Measurements from ENCODE around the gene ACY1. TPM values are rescaled to one million over a fixed set of nuclear protein-coding genes. Genes with fewer than 3 reads are reported as not detected.
A peak's percentile ranks its signal among the peaks of the same experiment; 100 is the strongest.

ACY1 gene
- total and polyA plus RNA-seq, 7 experiments from 2014 or later, result 7.8 to 28.3 (median 12.4) TPM

- Histone ChIP-seq H3K27ac (ENCODE audit: low read depth, low read length) (no peak overlapping the region), H3K9me3 (ENCODE audit: control insufficient read depth in 2 of 3, low read length in 3 of 3) (no peaks in the 10 kb centered on the region), H3K4me3 (ENCODE audit: low read length) (no peak overlapping the region), H3K4me1 (ENCODE audit: control insufficient read depth in 2 of 2, insufficient read depth in 2 of 2, low read length in 2 of 2) (peaks cover 6 to 22% of the 10 kb centered on the region in 2 donors), H3K27me3 (ENCODE audit: control insufficient read depth in 2 of 2, insufficient read depth in 2 of 2, low read length in 2 of 2) (no peaks in the 10 kb centered on the region), H3K36me3 (ENCODE audit: control insufficient read depth in 2 of 3, insufficient read depth in 3 of 3, low read length in 3 of 3) (no peaks in the 10 kb centered on the region)
- no peaks in the 10 kb centered on the region for H3K36me3 Mint-ChIP-seq
- peak overlapping the region in 2 of 9 donors; percentile 14 to 66 for H3K27ac Mint-ChIP-seq
- peaks cover 0 to 12% (median 0%) of the 10 kb centered on the region in 5 donors for H3K27me3 Mint-ChIP-seq
- ChIA-PET POLR2A (interaction anchor here (0.6 to 2.3 kb wide), 4 partner anchors 9 to 139 kb away, joined by 3 to 9 read pairs (median 5); partner anchors contain the start of gene RPL29), CTCF (interaction anchor here (0.6 to 7.0 kb wide), 8 partner anchors 21 to 1923 kb away, joined by 3 to 70 read pairs (median 4); partner anchors contain the start of genes ABHD14B, ACY1 and DUSP7)
- H3K9me3 Mint-ChIP-seq, result no peaks in the 10 kb centered on the region
- peaks cover 6 to 20% (median 14%) of the 10 kb centered on the region in 7 donors for H3K4me1 Mint-ChIP-seq
- no peak for ATAC-seq
- intact Hi-C loops (cut with micrococcal nuclease), result loop anchor here (5.0 to 10.0 kb wide), 3 partner anchors 193 to 331 kb away; partner anchors contain the start of gene ALAS1 (in 1 of the 2)
- no peak for DNase-seq
- no peak overlapping the region for H3K4me3 Mint-ChIP-seq
Observed at GRCh38 chr3:52004163-52004787, 20.9 kb downstream of the ACY1 start.

GRCh38 chr3:52004906-52005395 lies 21.6 kb downstream of the ACY1 start:
- ChIA-PET CTCF (interaction anchor here (0.6 to 7.0 kb wide), 6 partner anchors 22 to 1923 kb away, joined by 3 to 70 read pairs (median 4); partner anchors contain the start of genes ACY1 and DUSP7), POLR2A (interaction anchor here (0.7 to 2.3 kb wide), 3 partner anchors 10 to 84 kb away, joined by 3 to 9 read pairs (median 7); partner anchors contain the start of gene RPL29)
- H3K4me3 Mint-ChIP-seq, result no peak overlapping the region
- Histone ChIP-seq H3K9me3 (ENCODE audit: control insufficient read depth in 2 of 3, low read length in 3 of 3) (no peaks in the 10 kb centered on the region), H3K4me3 (ENCODE audit: low read length) (no peak overlapping the region), H3K27me3 (ENCODE audit: control insufficient read depth in 2 of 2, insufficient read depth in 2 of 2, low read length in 2 of 2) (no peaks in the 10 kb centered on the region), H3K4me1 (ENCODE audit: control insufficient read depth in 2 of 2, insufficient read depth in 2 of 2, low read length in 2 of 2) (peaks cover 6 to 22% of the 10 kb centered on the region in 2 donors), H3K27ac (ENCODE audit: low read depth, low read length) (no peak overlapping the region), H3K36me3 (ENCODE audit: control insufficient read depth in 2 of 3, insufficient read depth in 3 of 3, low read length in 3 of 3) (no peaks in the 10 kb centered on the region)
- no peak for DNase-seq
- H3K36me3 Mint-ChIP-seq, result no peaks in the 10 kb centered on the region
- H3K27me3 Mint-ChIP-seq, result peaks cover 0 to 7% (median 0%) of the 10 kb centered on the region in 5 donors
- no peak for ATAC-seq
- no peaks in the 10 kb centered on the region for H3K9me3 Mint-ChIP-seq
- peaks cover 8 to 20% (median 14%) of the 10 kb centered on the region in 7 donors for H3K4me1 Mint-ChIP-seq
- peak overlapping the region in 1 of 9 donors; percentile 10 for H3K27ac Mint-ChIP-seq
- intact Hi-C loops (cut with micrococcal nuclease), result loop anchor here (5.0 to 10.0 kb wide), 3 partner anchors 192 to 330 kb away; partner anchors contain the start of gene ALAS1 (in 1 of the 2)

GRCh38 chr3:52005571-52005986 lies 22.2 kb downstream of the ACY1 start:
- H3K4me3 ChIP-seq (ENCODE audit: low read length), result no peak overlapping the region
- CTCF ChIA-PET, result interaction anchor here (1.0 to 7.0 kb wide), 4 partner anchors 49 to 145 kb away, joined by 4 to 70 read pairs (median 36); partner anchors contain the start of gene DUSP7
- H3K9me3 ChIP-seq (ENCODE audit: control insufficient read depth in 2 of 3, low read length in 3 of 3), result no peaks in the 10 kb centered on the region
- Mint-ChIP-seq H3K9me3 (no peaks in the 10 kb centered on the region), H3K4me3 (peak overlapping the region in 6 of 10 donors; percentile 13 to 66 (median 46)), H3K4me1 (peaks cover 8 to 20% (median 14%) of the 10 kb centered on the region in 7 donors), H3K27ac (peak overlapping the region in 2 of 9 donors; percentile 10 to 39), H3K36me3 (no peaks in the 10 kb centered on the region), H3K27me3 (peaks cover 0 to 5% (median 0%) of the 10 kb centered on the region in 5 donors)
- no peaks in the 10 kb centered on the region for H3K36me3 ChIP-seq (ENCODE audit: control insufficient read depth in 2 of 3, insufficient read depth in 3 of 3, low read length in 3 of 3)
- intact Hi-C loops (cut with micrococcal nuclease), result loop anchor here in 1 of 2 donors (10.0 kb wide), 1 partner anchor 329 kb away; no protein-coding TSS in a partner anchor
- H3K4me1 ChIP-seq (ENCODE audit: control insufficient read depth in 2 of 2, insufficient read depth in 2 of 2, low read length in 2 of 2), result peaks cover 6 to 22% of the 10 kb centered on the region in 2 donors
- ATAC-seq (no peak), DNase-seq (no peak)
- no peak overlapping the region for H3K27ac ChIP-seq (ENCODE audit: low read depth, low read length)
- no peaks in the 10 kb centered on the region for H3K27me3 ChIP-seq (ENCODE audit: control insufficient read depth in 2 of 2, insufficient read depth in 2 of 2, low read length in 2 of 2)
- POLR2A ChIA-PET, result interaction anchor here (0.7 to 2.3 kb wide), 3 partner anchors 8 to 85 kb away, joined by 3 to 9 read pairs (median 3); partner anchors contain the start of gene RPL29

- Histone ChIP-seq H3K27me3 (ENCODE audit: control insufficient read depth in 2 of 2, insufficient read depth in 2 of 2, low read length in 2 of 2) (no peaks in the 10 kb centered on the region), H3K4me1 (ENCODE audit: control insufficient read depth in 2 of 2, insufficient read depth in 2 of 2, low read length in 2 of 2) (peaks cover 6 to 22% of the 10 kb centered on the region in 2 donors), H3K9me3 (ENCODE audit: control insufficient read depth in 2 of 3, low read length in 3 of 3) (no peaks in the 10 kb centered on the region), H3K27ac (ENCODE audit: low read depth, low read length) (no peak overlapping the region), H3K4me3 (ENCODE audit: low read length) (no peak overlapping the region), H3K36me3 (ENCODE audit: control insufficient read depth in 2 of 3, insufficient read depth in 3 of 3, low read length in 3 of 3) (no peaks in the 10 kb centered on the region)
- H3K9me3 Mint-ChIP-seq, result no peaks in the 10 kb centered on the region
- H3K4me1 Mint-ChIP-seq, result peaks cover 8 to 20% (median 14%) of the 10 kb centered on the region in 7 donors
- intact Hi-C loops (cut with micrococcal nuclease), result loop anchor here in 1 of 2 donors (10.0 kb wide), 1 partner anchor 329 kb away; no protein-coding TSS in a partner anchor
- POLR2A ChIA-PET, result interaction anchor here (0.8 to 2.3 kb wide), 2 partner anchors 8 to 11 kb away, joined by 3 to 9 read pairs; partner anchors contain the start of gene RPL29
- ATAC-seq, result no peak
- H3K4me3 Mint-ChIP-seq, result peak overlapping the region in 6 of 10 donors; percentile 13 to 66 (median 46)
- peak overlapping the region in 3 of 9 donors; percentile 10 to 65 (median 39) for H3K27ac Mint-ChIP-seq
- no peaks in the 10 kb centered on the region for H3K36me3 Mint-ChIP-seq
- no peak for DNase-seq
- CTCF ChIA-PET, result interaction anchor here (1.0 to 7.0 kb wide), 3 partner anchors 48 to 144 kb away, joined by 4 to 70 read pairs (median 67); partner anchors contain the start of gene DUSP7
- H3K27me3 Mint-ChIP-seq, result peaks cover 0 to 5% (median 0%) of the 10 kb centered on the region in 5 donors
Observed at GRCh38 chr3:52006017-52006819, 22.9 kb downstream of the ACY1 start.

- peaks cover 0 to 5% (median 0%) of the 10 kb centered on the region in 5 donors for H3K27me3 Mint-ChIP-seq
- Histone ChIP-seq H3K27ac (ENCODE audit: low read depth, low read length) (no peak overlapping the region), H3K9me3 (ENCODE audit: control insufficient read depth in 2 of 3, low read length in 3 of 3) (no peaks in the 10 kb centered on the region), H3K4me3 (ENCODE audit: low read length) (no peak overlapping the region), H3K36me3 (ENCODE audit: control insufficient read depth in 2 of 3, insufficient read depth in 3 of 3, low read length in 3 of 3) (no peaks in the 10 kb centered on the region), H3K4me1 (ENCODE audit: control insufficient read depth in 2 of 2, insufficient read depth in 2 of 2, low read length in 2 of 2) (peaks cover 2 to 17% of the 10 kb centered on the region in 2 donors), H3K27me3 (ENCODE audit: control insufficient read depth in 2 of 2, insufficient read depth in 2 of 2, low read length in 2 of 2) (no peaks in the 10 kb centered on the region)
- H3K27ac Mint-ChIP-seq, result no peak overlapping the region
- peaks cover 2 to 16% (median 11%) of the 10 kb centered on the region in 7 donors for H3K4me1 Mint-ChIP-seq
- no peak for ATAC-seq
- no peak overlapping the region for H3K4me3 Mint-ChIP-seq
- no peak for DNase-seq
- intact Hi-C loops (cut with micrococcal nuclease), result loop anchor here in 1 of 2 donors (10.0 kb wide), 1 partner anchor 328 kb away; no protein-coding TSS in a partner anchor
- no peaks in the 10 kb centered on the region for H3K36me3 Mint-ChIP-seq
- POLR2A ChIA-PET, result no interaction called here
- H3K9me3 Mint-ChIP-seq, result no peaks in the 10 kb centered on the region
- CTCF ChIA-PET, result interaction anchor here (7.0 kb wide), 1 partner anchor 115 kb away, joined by 67 read pairs; no protein-coding TSS in a partner anchor
Observed at GRCh38 chr3:52006820-52007133, 23.4 kb downstream of the ACY1 start.

Measured in naive thymus-derived CD4-positive, alpha-beta T cell (primary cell).